ENCODE measurements around the gene TSKU. TPM values are rescaled to one million over a fixed set of nuclear protein-coding genes. Genes with fewer than 3 reads are reported as not detected.

The TSKU gene
- total RNA-seq, 3 donors from 2014 or later = 51.1 to 360 (median 65.1) TPM

GRCh38 chr11:76768088-76768908 lies 14.9 kb upstream of the TSKU start:
- intact Hi-C loops (cut with DNase I; ENCODE audit: low total_unique reads) = no loop called here
- Histone ChIP-seq H3K27ac (peak overlapping the region; percentile 85 to 94), H3K4me1 (peaks cover 35 to 56% of the 10 kb centered on the region in 2 donors), H3K36me3 (no peaks in the 10 kb centered on the region), H3K9me3 (no peaks in the 10 kb centered on the region), H3K27me3 (no peaks in the 10 kb centered on the region), H3K4me3 (peak overlapping the region in 2 of 3 donors; percentile 25 to 54)
- TF ChIP-seq POLR2A (IDR thresholded peaks at IDR 0.05) = no peak
- peak in 1 of 3 donors; percentile 12 for TF ChIP-seq POLR2AphosphoS5 (IDR thresholded peaks at IDR 0.05)
- no peak for TF ChIP-seq CTCF (IDR thresholded peaks at IDR 0.05)
- DNase-seq (ENCODE audit: low spot score in 2 of 2) = peak; percentile 62 to 68

- Histone ChIP-seq H3K27me3 (no peaks in the 10 kb centered on the region), H3K4me3 (peak overlapping the region in 2 of 3 donors; percentile 25 to 54), H3K4me1 (peaks cover 42 to 56% of the 10 kb centered on the region in 2 donors), H3K27ac (peak overlapping the region; percentile 85 to 94), H3K36me3 (no peaks in the 10 kb centered on the region), H3K9me3 (no peaks in the 10 kb centered on the region)
- TF ChIP-seq POLR2AphosphoS5 (IDR thresholded peaks at IDR 0.05) (no peak), POLR2A (IDR thresholded peaks at IDR 0.05) (no peak), CTCF (IDR thresholded peaks at IDR 0.05) (no peak)
- DNase-seq (ENCODE audit: low spot score in 2 of 2) = no peak
- intact Hi-C loops (cut with DNase I; ENCODE audit: low total_unique reads) = no loop called here
Measured at GRCh38 chr11:76768909-76769560, 14.1 kb upstream of the TSKU start.

- peaks cover 42 to 53% of the 10 kb centered on the region in 2 donors for H3K4me1 ChIP-seq
- peak in 1 of 2 donors; percentile 41 for DNase-seq (ENCODE audit: low spot score in 2 of 2)
Measured at GRCh38 chr11:76769645-76770586, 13.2 kb upstream of the TSKU start.

More at GRCh38 chr11:76769645-76770586, 13.2 kb upstream of the TSKU start:
- Histone ChIP-seq H3K27ac (peak overlapping the region; percentile 85 to 94), H3K4me3 (peak overlapping the region in 1 of 3 donors; percentile 26), H3K27me3 (no peaks in the 10 kb centered on the region), H3K9me3 (no peaks in the 10 kb centered on the region), H3K36me3 (no peaks in the 10 kb centered on the region)
- no peak for TF ChIP-seq CTCF (IDR thresholded peaks at IDR 0.05)
- TF ChIP-seq POLR2A (IDR thresholded peaks at IDR 0.05) = no peak
- no peak for TF ChIP-seq POLR2AphosphoS5 (IDR thresholded peaks at IDR 0.05)
- intact Hi-C loops (cut with DNase I; ENCODE audit: low total_unique reads) = no loop called here
